ENCODE measurements around the gene PLXNA2.

Gene PLXNA2

DNA sequence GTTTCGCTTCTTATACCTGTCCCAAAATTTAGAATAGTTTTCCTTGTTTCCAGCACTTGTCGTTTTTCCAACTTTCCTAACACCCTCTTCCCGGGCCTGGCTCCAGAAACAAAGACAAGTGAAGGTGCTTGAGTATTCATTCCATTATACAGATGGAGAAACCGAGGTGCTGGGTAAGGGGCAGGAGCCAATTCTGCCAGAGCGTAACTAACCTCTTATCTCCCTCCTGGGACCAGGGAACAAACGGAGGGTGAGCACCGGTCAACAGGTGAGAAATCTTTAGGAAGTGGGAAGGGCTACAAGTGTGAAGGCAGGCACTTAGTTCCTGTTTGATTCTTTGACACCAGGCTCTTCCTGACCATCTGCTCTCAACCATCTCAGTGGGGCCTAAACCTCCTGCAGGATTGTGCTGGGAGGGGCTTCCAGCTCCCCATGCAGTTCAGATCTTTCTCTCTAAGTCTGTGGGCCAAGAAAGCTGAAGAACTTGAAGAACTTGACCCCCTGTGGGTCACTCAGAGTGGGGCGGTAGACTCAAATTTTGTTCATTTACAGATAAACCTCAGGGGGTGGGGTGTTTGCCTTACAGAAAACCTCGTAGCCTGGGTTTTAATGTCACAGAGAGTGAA, 8.7 kb downstream of the PLXNA2 start:
- peaks cover 49% of the 10 kb centered on the region for H3K4me1 ChIP-seq (ENCODE audit: control insufficient read depth, insufficient read depth, low read length)
- H3K4me3 ChIP-seq (ENCODE audit: low read length): no peak overlapping the region
- no peak overlapping the region for H3K9ac ChIP-seq (ENCODE audit: low read length)
- H3K27me3 ChIP-seq (ENCODE audit: control insufficient read depth, insufficient read depth, low read length): no peaks in the 10 kb centered on the region
- no peaks in the 10 kb centered on the region for H3K36me3 ChIP-seq (ENCODE audit: control insufficient read depth, insufficient read depth, low read length)
- peak overlapping the region; percentile 48 for H3K27ac ChIP-seq (ENCODE audit: low read depth, low read length)

DNA sequence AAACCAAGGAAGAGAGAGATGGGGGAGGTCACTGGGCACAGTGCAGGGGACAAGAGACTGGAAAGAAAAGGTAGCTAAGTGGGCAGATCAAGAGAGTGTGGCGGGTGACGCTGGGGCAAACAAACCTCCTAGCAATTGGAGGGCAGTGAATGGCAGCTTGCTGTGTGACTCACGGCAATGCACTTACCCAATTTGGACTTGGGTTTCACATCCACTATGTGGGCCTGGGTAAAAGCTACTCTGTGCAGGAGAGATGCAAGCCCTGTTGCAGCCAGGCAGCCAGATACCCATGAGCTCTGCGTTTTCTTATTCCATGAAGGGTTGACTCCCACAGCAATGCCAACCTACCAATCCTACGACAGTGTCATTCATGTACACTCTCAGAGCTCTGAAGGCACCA, 9.5 kb downstream of the PLXNA2 start:
- Histone ChIP-seq H3K9ac (ENCODE audit: low read length) (no peak overlapping the region), H3K27ac (ENCODE audit: low read depth, low read length) (peak overlapping the region; percentile 48), H3K4me1 (ENCODE audit: control insufficient read depth, insufficient read depth, low read length) (peaks cover 49% of the 10 kb centered on the region), H3K27me3 (ENCODE audit: control insufficient read depth, insufficient read depth, low read length) (no peaks in the 10 kb centered on the region), H3K36me3 (ENCODE audit: control insufficient read depth, insufficient read depth, low read length) (no peaks in the 10 kb centered on the region), H3K4me3 (ENCODE audit: low read length) (no peak overlapping the region)

DNA sequence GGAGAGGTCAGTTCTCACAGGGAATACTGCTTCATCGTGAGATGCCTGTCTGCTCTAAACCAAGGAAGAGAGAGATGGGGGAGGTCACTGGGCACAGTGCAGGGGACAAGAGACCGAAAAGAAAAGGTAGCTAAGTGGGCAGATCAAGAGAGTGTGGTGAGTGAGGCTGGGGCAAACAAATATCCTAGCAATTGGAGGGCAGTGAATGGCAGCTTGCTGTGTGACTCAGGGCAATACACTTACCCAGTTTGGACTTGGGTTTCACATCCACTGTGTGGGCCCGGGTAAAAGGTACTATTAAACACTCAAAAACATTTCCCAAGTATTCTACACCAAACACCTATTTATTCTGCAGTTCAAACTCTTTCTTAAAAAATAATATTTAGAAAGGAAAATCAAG, 10.2 kb downstream of the PLXNA2 start:
- H3K9ac ChIP-seq (ENCODE audit: low read length): no peak overlapping the region
- H3K27me3 ChIP-seq (ENCODE audit: control insufficient read depth, insufficient read depth, low read length): no peaks in the 10 kb centered on the region
- H3K27ac ChIP-seq (ENCODE audit: low read depth, low read length): peak overlapping the region; percentile 48
- peaks cover 49% of the 10 kb centered on the region for H3K4me1 ChIP-seq (ENCODE audit: control insufficient read depth, insufficient read depth, low read length)
- H3K36me3 ChIP-seq (ENCODE audit: control insufficient read depth, insufficient read depth, low read length): no peaks in the 10 kb centered on the region
- H3K4me3 ChIP-seq (ENCODE audit: low read length): no peak overlapping the region

DNA sequence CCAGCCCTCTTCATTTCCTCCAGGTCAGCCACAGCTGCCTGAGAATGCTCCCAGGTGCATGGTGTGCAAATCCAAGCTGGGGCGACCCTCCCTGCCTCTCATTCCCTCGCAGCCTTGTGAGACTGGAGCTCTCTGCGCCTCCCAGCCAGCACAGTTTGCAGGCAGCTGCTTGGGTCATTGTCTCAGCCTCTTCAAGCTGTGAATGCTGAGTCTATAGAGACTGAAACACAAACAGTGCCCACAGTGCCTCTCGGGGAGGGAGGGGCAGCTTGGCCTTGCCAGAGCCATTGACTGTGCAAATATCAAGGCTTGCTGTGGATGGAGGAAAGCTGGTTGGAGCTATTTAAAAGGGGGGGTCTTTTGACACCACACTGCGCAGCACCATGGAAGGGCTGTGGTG, 10.6 kb downstream of the PLXNA2 start:
- Histone ChIP-seq H3K36me3 (ENCODE audit: control insufficient read depth, insufficient read depth, low read length) (no peaks in the 10 kb centered on the region), H3K27ac (ENCODE audit: low read depth, low read length) (peak overlapping the region; percentile 48), H3K27me3 (ENCODE audit: control insufficient read depth, insufficient read depth, low read length) (no peaks in the 10 kb centered on the region), H3K4me3 (ENCODE audit: low read length) (no peak overlapping the region), H3K4me1 (ENCODE audit: control insufficient read depth, insufficient read depth, low read length) (peaks cover 49% of the 10 kb centered on the region), H3K9ac (ENCODE audit: low read length) (no peak overlapping the region)

DNA sequence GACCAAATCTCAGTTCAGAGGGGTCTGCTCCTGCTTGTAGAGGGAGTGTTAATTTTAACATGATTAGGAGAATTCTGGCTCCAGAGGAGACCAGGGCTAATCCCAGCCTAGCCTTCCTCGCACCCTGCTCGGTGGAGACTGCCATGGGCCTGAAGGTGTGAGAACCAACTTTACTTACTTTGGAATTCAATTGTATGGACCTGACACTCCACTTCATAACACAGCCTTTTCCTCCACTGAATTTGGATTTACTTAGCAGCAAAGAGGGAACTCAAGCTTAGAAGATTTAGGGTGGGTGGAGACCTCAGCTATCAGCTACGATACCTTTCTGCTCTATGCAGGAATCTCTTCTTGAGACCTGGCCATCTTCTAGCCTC, 11.5 kb downstream of the PLXNA2 start:
- peak overlapping the region; percentile 48 for H3K27ac ChIP-seq (ENCODE audit: low read depth, low read length)
- H3K4me1 ChIP-seq (ENCODE audit: control insufficient read depth, insufficient read depth, low read length): peaks cover 49% of the 10 kb centered on the region
- H3K27me3 ChIP-seq (ENCODE audit: control insufficient read depth, insufficient read depth, low read length): no peaks in the 10 kb centered on the region
- no peak overlapping the region for H3K9ac ChIP-seq (ENCODE audit: low read length)
- H3K36me3 ChIP-seq (ENCODE audit: control insufficient read depth, insufficient read depth, low read length): no peaks in the 10 kb centered on the region
- H3K4me3 ChIP-seq (ENCODE audit: low read length): no peak overlapping the region

DNA sequence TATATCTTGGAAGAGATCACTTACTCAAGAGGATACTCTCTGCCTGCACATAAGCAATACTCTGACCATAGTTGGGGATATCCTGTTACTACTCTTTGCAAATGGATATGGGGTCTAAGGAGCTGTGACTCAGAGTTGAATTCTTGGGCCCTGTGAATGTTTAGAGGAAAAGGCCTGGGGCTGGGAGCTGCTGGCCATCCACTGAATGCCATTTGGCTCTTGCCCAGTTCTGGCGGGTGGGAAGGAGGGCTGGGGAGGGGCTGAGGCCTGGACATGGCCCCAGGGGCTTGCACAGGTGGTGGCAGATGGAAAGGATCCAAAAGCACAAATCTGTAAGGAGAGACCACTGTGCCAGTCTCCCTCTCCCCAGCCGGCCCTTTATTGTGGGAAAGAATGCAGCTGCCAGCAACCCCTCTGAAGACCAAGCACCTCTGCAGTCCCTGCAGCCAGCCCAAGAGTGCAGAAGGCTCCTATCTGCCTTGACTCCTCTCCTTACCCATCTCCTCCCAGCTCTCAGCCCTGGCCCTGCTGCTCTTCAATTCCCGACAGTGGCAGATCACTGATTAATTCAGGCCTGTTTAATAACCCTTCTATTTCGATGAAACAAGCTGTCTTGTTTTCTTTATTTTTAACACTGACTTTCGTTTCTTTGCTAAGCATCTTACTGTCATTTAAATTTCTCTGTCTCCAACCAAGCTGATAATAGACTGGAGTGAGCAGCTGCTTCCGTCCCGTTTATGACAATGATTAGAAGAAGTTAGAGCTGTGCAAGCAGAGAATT, 12.1 kb downstream of the PLXNA2 start:
- H3K27ac ChIP-seq (ENCODE audit: low read depth, low read length): peak overlapping the region; percentile 48
- H3K9ac ChIP-seq (ENCODE audit: low read length): no peak overlapping the region
- H3K4me3 ChIP-seq (ENCODE audit: low read length): no peak overlapping the region
- peaks cover 50% of the 10 kb centered on the region for H3K4me1 ChIP-seq (ENCODE audit: control insufficient read depth, insufficient read depth, low read length)
- no peaks in the 10 kb centered on the region for H3K36me3 ChIP-seq (ENCODE audit: control insufficient read depth, insufficient read depth, low read length)
- H3K27me3 ChIP-seq (ENCODE audit: control insufficient read depth, insufficient read depth, low read length): no peaks in the 10 kb centered on the region

DNA sequence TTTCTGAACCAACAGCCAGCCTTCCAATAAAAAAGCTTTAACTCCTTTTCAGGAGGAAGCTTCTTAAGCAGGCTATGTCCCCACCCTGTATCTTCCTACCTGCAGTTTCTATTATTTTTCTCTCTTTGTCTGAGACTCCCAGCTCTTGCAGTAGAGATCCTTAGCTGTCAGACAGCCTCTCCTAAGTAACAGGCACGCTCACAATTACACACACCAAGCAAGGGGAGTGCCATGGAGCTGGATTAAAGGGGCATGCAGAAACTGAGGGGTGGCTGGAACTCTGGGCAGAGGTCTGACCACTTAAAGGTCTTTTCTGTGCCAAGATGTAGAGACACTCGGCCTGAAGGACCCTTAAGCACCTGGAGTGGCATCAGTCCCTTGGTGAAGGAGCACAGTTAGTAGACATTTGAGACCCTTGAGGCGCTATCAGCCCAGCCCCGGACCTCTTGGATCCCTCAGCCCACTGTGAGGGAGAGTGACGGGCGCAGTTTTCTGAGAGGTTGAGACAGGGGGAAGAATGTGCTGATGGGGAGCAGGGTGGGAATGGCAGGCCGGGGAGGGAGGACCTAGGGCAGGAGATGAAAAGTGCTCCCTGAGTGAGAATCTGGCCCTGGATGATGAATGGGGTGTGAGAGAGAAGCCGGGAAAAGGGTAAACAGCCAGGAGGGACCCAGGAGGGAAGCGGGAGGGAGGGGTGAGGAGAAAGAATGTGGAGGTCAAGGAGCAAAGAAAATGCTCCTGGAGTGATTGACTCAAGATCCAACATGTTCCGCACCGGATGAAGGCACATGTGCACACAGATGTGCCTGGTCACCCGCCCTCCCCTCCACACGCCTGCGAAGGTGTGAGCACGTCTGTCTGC, 13.3 kb downstream of the PLXNA2 start:
- Histone ChIP-seq H3K36me3 (ENCODE audit: control insufficient read depth, insufficient read depth, low read length) (no peaks in the 10 kb centered on the region), H3K27me3 (ENCODE audit: control insufficient read depth, insufficient read depth, low read length) (no peaks in the 10 kb centered on the region), H3K4me3 (ENCODE audit: low read length) (no peak overlapping the region), H3K4me1 (ENCODE audit: control insufficient read depth, insufficient read depth, low read length) (peaks cover 54% of the 10 kb centered on the region), H3K27ac (ENCODE audit: low read depth, low read length) (peak overlapping the region; percentile 2), H3K9ac (ENCODE audit: low read length) (no peak overlapping the region)

DNA sequence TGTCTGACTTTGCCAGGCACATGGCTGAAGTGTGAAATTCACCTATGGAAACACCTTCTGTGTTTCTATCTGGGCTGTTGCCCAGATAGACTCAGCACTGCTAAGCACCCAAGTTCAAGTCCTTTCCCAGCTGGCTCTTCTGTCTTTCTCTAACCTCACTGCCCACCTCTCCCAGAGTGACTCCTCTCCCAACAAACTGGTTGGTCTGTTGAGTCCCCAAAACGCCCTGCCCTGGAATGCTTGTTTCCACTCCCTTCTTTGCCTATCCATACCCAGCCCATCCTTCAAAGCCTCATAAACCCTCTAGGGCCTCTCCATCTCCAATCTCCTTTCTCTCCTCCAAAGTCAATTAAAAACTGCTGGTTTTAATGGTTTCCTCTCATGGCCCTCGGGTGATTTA, 15.6 kb downstream of the PLXNA2 start:
- Histone ChIP-seq H3K9ac (ENCODE audit: low read length) (no peak overlapping the region), H3K4me1 (ENCODE audit: control insufficient read depth, insufficient read depth, low read length) (peaks cover 32% of the 10 kb centered on the region), H3K27ac (ENCODE audit: low read depth, low read length) (no peak overlapping the region), H3K36me3 (ENCODE audit: control insufficient read depth, insufficient read depth, low read length) (no peaks in the 10 kb centered on the region), H3K4me3 (ENCODE audit: low read length) (no peak overlapping the region), H3K27me3 (ENCODE audit: control insufficient read depth, insufficient read depth, low read length) (no peaks in the 10 kb centered on the region)

DNA sequence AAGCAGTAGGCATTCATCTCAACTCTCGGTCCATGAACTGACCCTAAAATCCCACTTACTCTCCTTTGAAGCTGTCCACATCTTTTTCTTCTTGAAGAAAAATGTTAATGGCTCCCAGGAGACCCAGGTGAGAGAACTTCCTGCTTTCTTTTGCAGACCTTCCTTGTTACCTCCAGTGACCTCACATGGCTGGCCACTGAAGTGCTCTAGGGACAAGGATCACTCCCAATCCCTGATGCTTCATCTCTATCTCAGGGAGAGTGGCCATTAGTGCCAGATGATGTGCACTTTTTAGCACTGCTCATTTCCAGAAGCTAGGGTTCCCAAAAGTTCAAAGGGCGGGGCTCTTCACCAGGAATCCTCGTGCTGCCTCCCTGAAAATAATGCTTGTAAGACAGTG, 16.2 kb downstream of the PLXNA2 start:
- peaks cover 31% of the 10 kb centered on the region for H3K4me1 ChIP-seq (ENCODE audit: control insufficient read depth, insufficient read depth, low read length)
- no peak overlapping the region for H3K4me3 ChIP-seq (ENCODE audit: low read length)
- peak overlapping the region; percentile 63 for H3K27ac ChIP-seq (ENCODE audit: low read depth, low read length)
- no peaks in the 10 kb centered on the region for H3K36me3 ChIP-seq (ENCODE audit: control insufficient read depth, insufficient read depth, low read length)
- H3K9ac ChIP-seq (ENCODE audit: low read length): no peak overlapping the region
- no peaks in the 10 kb centered on the region for H3K27me3 ChIP-seq (ENCODE audit: control insufficient read depth, insufficient read depth, low read length)

DNA sequence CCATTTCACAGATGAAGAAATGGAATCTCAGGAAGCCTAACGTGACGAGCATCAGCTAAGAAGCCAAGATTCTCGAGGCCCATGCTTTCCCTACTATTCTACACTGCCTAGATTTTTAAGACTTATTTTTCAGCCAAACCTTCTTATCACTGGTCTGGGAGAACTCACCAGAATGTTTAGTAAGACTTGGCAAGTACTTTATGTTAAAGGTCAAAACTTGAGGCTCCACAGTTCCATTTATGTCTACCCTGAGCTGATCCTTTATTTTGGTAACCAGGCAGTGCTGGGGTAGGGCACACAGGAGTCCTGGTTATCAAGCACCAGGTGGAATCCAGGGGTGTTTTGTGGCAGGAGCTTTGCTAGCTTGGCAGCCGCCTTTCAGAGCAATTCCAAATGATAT, 16.8 kb downstream of the PLXNA2 start:
- Histone ChIP-seq H3K4me3 (ENCODE audit: low read length) (no peak overlapping the region), H3K9ac (ENCODE audit: low read length) (no peak overlapping the region), H3K27ac (ENCODE audit: low read depth, low read length) (peak overlapping the region; percentile 63), H3K4me1 (ENCODE audit: control insufficient read depth, insufficient read depth, low read length) (peaks cover 24% of the 10 kb centered on the region), H3K27me3 (ENCODE audit: control insufficient read depth, insufficient read depth, low read length) (no peaks in the 10 kb centered on the region), H3K36me3 (ENCODE audit: control insufficient read depth, insufficient read depth, low read length) (no peaks in the 10 kb centered on the region)

DNA sequence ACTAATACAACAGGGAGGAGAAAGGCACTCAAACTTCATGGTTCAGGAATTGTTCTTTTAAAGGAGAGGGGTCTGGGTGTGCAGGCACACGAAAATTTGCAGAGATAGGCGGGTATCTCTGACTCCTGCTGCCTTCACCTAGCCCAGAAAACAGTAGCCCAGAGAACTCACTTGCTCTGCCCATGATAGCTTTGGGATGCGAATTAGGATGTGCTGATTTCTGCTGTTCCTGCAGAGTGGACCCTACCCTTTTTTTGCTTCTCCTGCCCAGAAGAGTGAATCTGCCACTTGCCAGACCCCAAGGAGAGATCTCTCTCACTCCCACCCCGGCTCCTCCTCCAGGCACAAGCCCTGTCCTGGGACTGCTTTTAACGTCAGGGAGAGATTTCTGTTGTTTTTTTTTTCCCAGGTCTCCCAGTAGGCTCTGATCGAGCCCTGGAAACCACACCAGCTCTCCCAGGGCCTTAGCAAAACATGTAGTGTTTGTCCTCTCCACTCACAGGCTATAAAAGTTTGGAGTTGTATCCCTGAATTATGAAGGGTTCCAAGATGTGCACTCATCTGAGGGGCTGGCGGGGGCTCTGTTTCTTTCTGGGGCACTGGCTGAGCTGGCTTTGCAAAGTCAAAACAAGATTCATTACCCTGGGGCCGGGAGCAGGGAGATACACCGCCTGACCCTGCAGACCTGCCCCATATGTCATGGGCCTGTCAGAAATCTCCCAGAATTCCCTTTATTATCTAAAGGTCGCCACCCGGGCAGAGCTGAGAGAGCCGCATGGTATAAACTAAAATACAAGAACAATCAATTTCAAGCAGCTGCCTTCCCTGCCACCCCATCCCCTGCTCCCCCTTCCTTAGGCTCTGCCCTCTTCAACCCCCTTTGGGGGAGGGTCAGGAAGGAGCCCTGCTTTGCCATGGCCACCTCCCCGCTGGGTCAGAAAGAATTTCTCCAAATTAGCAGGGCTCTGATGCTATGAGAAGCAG, 17.9 kb downstream of the PLXNA2 start:
- no peak overlapping the region for H3K4me3 ChIP-seq (ENCODE audit: low read length)
- H3K27ac ChIP-seq (ENCODE audit: low read depth, low read length): peak overlapping the region; percentile 63
- no peak overlapping the region for H3K9ac ChIP-seq (ENCODE audit: low read length)
- no peaks in the 10 kb centered on the region for H3K27me3 ChIP-seq (ENCODE audit: control insufficient read depth, insufficient read depth, low read length)
- peaks cover 18% of the 10 kb centered on the region for H3K4me1 ChIP-seq (ENCODE audit: control insufficient read depth, insufficient read depth, low read length)
- H3K36me3 ChIP-seq (ENCODE audit: control insufficient read depth, insufficient read depth, low read length): no peaks in the 10 kb centered on the region

Measured in rectal smooth muscle tissue (tissue), 1 donor.